GM21737 (cell line): ENCODE data around the gene STYXL2.

Experiments
- ATAC-seq: cut with Tn5 transposase; IDR thresholded peaks from one replicate; pipeline ENCODE4 v1.9.1; 2021; ENCODE audit warnings: mild to moderate bottlenecking, moderate library complexity; ENCODE audit not compliant: unreplicated experiment

STYXL2 gene

DNA sequence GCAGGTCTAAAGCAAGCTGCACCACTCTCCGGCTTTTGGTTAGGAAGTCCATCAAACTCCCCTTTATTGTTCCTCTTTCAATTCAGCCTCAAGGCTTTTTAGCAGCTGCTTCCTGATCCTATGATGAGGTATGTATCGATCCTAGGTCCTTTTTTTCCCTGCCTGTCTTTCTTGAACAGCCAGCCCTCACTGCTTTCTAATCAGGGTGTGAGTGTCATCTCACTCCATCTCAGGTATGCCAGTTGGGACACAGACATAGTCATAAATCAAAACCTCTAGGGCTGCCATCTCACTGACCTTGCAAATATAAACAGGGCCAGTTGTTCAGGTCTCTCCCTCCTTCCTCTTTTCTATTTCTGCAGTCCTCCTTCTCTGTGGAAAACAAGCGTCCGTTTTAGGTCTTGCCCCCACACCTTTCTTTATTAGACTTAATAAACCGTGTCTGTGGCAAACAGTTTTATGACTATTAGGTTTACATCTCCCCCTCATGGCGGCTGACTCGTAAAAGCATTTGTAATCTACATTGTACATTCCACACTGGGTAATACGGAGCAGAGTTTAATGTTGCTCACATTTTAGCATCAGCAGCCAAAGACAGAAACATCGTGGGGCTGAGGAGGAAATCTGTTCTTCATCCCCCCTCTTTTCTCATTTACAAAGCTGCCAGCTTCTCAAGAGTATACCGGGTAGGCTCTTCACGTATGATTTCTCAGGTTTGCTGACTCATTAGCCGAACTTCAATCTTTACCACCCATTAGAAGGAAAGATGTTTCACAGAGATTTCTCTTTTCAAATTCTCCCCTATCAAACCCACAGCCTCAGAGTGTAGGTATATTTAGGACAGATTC lies 11.6 kb downstream of the STYXL2 start:
- no peak for ATAC-seq

DNA sequence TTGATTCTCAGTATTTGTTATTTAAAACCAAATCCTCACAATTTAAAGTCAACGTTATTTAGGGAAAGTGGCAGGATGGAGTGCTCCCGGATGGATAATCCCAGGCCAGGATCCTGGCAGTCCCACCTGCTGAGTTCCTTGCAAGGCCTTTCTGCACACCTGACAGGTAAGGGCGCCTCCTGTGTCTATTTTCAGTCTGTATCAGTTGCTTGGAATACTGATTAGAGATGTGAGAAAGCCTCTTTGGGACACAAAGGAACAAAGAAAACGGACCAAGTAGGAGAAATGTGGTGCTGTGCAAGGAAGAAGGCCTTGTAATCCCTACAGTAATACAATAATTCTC lies 12.2 kb downstream of the STYXL2 start:
- no peak for ATAC-seq

DNA sequence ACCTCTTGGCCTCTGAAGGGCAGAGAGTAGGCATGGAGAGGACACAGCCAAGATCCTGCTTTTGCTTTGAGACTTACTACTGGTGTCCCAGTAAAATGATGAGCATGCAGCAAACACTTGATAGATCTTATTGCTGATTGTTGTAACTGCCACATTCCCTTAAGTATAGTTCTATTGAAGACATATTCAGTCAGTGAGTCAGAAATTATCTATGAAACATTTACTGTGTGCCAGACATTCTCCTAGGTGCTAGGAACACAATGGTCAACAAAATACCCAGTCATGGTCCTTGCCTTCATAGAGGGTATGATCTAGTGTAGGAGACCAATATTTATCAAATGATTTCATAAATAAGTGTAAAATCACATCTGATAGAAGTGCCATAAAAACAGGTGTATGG lies 13.6 kb downstream of the STYXL2 start:
- ATAC-seq: no peak

DNA sequence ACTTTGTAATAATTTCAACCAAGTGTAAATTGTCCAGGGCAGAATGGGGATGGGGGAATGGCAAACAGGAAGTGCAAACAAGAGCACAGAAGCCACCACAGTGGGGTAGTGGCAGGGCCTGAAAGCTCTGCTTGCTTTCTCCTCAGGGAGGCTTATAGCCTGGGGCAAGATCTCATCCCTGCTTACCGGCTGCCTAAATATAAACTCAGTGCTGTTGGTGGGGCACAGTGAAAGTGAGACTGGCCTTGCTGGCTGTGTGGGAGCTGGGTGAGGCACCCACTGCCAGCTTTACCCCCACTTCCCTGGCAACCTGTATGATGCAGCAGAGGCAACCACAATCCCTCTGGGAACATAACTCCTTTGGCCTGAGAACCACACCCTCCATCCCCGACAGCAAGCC lies 15.2 kb downstream of the STYXL2 start:
- ATAC-seq: no peak

DNA sequence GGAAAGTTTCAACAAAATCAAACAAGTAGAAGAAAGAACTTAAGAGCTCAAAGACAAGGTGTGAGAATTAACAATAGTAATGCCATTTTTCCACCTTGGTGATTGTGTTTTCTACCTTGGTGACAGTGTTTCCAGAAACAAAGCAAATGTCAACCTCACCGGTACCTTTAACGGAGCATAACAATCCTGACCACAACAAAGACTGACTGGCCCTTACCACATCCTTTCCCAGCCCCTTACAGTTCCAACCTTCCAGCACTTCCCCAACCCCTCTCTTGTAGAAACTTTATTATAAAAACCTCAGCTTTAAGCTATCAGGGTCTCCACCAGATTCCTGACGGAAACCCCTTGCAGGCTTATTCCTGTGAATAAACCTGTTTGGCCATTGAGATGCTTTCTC lies 16.7 kb downstream of the STYXL2 start:
- no peak for ATAC-seq

DNA sequence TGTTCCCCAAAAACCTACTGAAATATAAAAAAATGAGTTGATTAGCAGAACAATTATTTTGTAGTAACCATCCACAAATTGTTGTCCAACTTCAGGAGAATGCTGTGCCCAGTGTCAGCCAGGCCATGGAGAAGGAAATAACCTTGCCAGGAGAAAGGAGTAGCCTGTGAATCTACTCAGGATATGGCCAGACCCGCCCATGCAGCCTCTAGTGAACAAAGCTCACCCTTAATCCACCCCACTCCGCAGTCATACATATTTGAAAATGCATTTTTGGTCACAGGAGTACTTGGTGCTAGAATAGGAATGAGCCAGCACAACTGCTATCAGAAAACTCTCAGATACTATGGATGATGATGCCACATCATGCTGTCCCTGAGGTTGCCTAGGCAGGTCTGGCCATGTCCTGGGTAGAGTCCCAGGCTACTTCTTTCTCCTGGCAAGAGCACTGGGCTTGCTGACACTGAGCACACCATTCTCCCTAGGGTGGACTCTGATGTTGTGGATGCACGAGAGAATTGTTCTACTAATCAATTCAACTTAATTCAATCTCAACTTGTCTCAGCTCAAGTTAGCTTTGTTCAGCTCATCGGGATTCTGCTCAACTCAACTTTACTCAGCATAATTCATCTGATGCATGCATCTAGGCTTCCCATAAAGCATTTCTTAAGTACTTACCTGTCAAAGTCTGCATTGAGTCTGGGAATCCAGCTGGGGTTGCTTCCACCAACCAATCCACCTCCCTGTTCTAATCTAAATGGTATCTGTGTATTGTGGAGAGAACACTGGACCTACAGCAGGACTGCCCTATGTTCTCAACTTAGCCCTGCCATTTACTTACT lies 18.2 kb downstream of the STYXL2 start:
- no peak for ATAC-seq

DNA sequence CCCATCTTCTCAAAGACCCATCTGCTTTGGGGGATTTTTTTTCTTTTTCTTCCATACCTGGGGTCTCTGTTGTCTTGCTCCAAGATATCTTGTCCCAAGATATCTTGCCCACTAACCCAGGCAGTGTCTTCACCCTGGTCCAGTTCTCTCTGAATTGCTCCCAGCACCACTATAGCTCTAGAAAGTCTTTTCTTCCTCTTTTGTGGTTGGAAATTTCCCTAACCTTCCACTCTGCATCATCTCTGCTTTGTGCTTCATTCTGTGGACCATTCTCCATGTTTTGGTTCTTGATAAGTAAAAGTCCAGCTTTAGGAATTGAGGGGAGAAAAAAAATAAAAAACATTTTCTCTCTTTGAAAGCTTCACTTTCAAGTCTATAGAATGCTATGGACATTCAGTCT lies 20.9 kb downstream of the STYXL2 start:
- ATAC-seq: no peak

DNA sequence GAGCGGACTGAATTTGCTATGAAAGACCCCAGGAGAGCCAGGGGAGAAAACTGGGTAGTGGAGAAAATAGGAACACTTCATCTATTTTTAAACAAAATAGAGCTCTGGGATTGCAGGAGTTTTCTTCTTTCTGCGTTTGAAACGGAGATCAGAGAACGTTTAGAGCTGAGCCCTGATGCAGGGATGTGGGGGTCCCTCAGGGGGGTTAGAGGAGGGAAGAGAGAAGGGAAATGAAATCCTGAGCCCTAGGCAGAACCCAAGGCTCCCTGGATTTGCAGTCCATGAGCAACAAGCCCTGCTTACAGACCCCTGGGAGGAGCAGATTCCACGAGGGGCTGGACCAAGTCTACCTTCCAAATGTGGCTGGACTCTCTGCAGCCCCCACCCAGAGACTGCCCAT lies 21.8 kb downstream of the STYXL2 start:
- ATAC-seq: no peak

DNA sequence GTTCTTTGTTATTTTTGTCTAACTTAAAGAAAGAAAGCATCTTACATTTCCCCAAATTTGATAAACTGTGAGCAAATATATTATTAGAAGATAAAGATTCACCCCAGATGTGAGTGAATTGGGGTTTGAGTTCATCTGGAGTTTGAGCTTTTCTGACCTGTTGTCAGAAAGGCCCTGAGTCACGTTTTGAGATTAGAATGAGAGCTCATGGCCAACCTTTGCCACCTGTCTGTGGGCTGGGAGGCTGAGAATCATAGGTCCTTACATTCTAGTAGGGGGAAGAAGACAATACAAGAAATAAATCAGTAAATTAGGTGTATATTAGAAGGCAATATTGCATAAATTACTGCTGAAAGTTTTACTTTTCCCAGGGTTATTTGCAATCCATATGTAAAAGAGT lies 22.3 kb downstream of the STYXL2 start:
- ATAC-seq: no peak

DNA sequence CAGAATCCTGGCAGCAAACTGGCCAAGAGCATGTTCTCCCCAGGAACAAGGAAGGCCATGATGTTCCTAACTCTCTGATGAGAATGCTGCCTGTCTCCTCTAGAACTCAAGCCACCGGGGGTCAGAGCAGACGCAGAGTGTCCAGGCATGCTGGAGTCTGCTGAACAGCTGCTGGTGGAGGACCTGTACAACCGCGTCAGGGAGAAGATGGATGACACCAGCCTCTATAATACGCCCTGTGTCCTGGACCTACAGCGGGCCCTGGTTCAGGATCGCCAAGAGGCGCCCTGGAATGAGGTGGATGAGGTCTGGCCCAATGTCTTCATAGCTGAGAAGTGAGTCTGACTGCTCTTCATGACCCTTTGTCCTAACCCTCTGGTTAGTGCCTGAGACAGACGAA lies 23.4 kb downstream of the STYXL2 start:
- ATAC-seq: no peak

DNA sequence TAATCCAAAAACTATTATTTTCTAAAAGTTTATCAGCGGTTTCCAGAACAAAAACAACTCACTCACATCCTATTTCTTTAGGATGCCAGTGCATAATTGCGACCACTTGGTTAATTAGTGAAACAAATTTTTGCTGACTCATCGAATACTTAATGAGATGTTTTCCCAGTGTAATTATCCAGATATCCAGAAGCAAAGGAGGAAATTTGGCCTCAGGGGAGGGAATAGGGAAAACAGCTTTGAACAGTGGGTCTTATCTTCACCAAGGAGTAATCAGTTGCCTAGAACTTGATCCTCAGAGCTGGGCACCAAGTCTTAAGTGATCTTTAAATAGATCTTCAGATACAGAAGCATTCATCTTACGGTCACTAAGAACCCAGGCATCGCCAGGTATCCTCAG lies 24.3 kb downstream of the STYXL2 start:
- ATAC-seq: no peak

DNA sequence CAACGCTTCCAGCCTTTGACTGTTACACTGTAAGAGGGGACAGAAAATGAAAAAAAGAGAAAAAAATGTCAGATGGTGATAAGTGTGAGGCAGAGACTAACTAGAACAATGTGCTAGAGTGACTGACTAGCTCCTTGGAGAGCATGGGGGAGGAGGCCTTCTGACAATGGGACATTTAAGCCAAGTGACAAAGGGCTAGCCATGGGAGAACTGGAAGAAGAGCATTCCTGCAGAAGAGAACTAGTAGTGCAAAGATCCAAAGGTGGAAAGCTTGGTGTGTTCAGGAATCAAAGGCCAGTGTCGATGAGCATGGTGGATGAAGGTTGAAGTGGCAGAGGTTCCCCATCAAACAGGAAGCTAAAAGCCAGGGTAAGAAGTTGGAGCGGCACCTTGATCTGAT lies 25.8 kb downstream of the STYXL2 start:
- no peak for ATAC-seq

DNA sequence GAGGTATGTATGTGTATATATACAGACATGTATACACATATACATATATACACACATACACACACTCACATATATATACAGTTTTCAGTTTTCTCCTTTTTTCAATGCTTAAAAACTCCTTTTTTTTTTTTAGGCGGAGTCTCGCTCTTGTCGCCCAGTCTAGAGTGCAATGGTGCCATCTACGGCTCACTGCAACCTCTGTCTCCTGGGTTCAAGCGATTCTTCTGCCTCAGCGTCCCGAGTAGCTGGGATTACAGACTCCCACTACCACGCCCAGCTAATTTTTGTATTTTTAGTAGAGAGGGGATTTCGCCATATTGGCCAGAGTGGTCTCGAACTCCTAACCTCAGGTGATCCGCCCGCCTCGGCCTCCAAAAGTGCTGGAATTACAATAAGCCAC lies 27.0 kb downstream of the STYXL2 start:
- ATAC-seq: no peak

DNA sequence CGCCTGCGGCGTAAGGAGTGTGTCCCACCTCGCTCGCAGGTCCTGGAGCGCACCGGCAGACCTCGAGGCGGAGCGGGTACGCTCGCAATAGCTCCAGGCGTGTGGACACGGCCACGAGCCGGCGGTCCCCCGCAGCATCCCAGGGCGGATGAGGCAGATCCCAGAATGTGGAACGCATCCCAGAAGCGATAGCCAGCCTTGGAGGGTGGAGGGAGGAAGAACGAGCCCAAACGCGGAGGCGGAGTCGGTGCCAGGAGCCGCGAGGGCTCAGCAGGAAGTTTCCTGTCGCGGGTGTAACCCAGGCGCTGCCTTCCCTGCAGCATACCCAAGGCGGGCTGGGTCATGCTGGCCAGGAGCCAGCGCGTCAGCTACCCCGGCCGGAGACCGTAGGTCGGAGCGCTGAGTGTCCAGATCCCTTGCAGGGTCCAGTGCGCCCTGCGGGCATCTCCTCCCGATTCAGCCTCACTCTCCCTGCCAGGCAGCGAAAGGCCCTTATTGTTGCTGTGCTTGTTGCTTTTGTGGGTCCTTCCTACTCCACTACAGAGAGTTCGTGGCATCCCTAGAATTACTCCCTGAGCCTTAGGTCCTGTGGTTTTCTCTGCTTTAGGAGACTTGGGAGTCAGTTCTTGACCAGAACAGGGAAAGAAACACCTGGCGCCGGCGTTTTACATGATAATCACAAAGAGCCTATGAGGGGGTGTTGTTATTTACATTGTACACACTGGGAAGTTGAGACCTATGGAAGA lies 27.7 kb downstream of the STYXL2 start:
- ATAC-seq: no peak

DNA sequence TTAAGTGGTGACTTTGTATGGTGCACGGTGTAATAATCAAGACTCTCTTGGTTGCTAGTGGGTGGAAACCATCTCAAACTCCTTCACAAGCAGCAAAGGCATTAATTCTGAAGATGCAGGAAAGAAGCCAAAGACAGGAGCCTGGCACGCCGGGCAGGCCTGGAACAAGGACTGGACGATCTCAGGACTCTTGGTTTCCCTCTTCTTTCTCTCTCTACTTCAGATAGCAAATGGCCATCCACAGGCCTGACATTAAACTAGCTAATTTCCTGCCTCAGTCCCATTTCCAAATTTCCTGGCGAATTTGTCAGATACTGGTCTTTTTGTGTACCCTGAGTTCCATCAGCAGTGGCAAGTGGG lies 28.2 kb downstream of the STYXL2 start:
- no peak for ATAC-seq

DNA sequence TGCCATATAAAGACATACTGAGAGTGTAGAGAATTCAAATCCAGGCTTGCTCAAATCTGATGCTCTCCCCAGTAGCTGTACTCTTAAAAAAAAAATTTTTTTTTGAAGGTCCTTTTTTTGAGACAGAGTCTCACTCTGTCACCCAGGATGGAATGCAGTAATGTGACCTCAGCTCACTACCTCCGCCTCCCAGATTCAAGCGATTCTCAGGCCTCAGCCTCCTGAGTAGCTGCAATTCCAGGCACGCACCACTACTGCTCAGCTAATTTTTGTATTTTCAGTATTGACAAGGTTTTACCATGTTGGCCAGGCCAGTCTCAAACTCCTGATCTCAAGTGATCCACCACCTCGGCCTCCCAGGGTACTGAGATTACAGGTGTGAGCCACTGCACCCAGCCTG lies 28.7 kb downstream of the STYXL2 start:
- no peak for ATAC-seq

DNA sequence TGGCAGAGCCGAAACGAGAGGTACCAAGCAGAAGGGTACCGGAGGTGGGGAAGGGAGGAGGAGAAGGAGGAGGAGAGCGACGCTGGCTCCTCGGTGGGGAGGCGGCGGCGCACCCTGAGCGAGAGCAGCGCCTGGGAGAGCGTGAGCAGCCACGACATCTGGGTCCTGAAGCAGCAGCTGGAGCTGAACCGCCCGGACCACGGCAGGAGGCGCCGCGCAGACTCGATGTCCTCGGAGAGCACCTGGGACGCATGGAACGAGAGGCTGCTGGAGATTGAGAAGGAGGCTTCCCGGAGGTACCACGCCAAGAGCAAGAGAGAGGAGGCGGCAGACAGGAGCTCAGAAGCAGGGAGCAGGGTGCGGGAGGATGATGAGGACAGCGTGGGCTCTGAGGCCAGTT lies 32.4 kb downstream of the STYXL2 start:
- ATAC-seq: no peak

DNA sequence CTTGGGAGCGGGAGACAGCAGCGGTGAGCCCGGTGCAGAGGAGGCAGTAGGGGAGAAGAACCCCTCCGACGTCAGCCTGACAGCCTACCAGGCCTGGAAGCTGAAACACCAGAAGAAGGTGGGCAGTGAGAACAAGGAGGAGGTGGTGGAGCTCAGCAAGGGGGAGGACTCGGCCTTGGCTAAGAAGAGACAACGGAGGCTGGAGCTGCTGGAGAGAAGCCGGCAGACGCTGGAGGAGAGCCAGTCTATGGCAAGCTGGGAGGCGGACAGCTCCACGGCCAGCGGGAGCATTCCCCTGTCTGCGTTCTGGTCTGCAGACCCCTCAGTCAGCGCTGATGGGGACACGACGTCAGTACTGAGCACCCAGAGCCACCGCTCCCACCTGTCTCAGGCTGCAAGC lies 32.9 kb downstream of the STYXL2 start:
- no peak for ATAC-seq

DNA sequence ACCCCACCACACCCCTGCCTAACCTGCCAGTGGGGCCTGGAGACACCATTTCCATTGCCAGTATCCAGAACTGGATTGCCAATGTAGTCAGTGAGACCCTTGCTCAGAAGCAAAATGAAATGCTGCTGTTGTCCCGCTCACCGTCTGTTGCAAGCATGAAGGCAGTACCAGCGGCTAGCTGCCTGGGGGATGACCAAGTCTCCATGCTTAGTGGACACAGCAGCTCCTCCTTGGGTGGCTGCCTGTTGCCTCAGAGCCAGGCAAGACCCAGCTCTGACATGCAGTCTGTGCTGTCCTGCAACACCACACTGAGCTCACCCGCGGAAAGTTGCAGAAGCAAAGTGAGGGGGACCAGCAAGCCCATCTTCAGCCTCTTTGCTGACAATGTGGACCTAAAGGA lies 33.4 kb downstream of the STYXL2 start:
- no peak for ATAC-seq

DNA sequence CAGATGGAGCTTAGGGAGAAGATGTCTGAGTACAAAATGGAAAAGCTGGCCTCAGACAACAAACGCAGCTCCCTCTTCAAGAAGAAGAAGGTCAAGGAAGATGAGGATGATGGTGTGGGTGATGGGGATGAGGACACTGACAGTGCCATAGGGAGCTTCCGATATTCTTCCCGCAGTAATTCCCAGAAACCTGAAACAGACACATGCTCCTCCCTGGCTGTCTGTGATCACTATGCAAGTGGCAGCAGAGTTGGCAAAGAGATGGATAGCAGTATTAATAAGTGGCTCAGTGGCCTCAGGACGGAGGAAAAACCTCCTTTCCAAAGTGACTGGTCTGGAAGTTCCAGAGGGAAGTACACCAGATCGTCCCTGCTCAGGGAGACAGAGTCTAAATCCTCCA lies 33.8 kb downstream of the STYXL2 start:
- ATAC-seq: no peak

DNA sequence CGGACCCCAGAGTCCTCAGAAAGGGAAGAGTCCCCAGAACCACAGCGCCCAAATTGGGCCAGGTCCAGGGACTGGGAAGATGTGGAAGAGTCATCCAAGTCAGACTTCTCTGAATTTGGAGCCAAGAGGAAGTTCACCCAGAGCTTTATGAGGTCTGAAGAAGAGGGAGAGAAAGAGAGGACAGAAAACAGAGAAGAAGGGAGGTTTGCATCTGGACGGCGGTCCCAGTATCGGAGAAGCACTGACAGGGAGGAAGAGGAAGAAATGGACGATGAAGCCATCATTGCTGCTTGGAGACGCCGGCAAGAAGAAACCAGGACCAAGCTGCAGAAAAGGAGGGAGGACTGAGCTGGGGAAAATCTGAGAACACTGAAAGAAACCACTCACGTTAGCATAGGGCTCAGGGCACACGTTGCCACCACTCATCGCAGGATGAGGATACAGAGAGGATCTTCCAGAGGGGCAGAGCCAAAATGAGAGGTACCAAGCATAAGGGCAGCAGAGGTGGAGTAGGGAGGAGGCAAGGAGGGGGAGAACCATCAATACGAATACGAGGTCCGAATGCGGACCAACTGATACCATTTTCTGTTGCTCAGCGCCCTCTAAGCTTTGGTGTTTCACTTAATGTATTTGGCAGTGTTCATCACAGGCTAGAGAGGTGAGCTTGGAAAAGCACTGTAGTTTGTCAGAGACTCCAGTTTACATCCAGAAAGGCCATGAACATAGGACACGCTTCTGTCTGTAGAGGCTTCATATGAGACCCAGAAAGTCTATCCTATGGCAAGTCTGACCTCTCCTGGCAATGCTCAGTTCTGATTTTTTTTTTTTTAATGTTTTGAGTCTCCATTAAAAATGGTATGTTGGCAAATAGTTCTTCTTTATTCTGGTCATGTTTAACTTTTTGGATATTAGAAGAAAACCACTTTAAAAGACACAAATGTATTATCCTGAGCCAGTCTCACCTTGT lies 34.7 kb downstream of the STYXL2 start:
- no peak for ATAC-seq
